Measurements from ENCODE around the gene FASTKD1. TPM values are rescaled to one million over a fixed set of nuclear protein-coding genes. Genes with fewer than 3 reads are reported as not detected.

The FASTKD1 gene
- polyA plus RNA-seq, 1 of the 3 experiments (the other 2 are of a cell fraction) = 8.7 TPM

- TF ChIP-seq GABPA (IDR thresholded peaks at IDR 0.05; ENCODE audit: low read depth) (no peak), SIN3A (IDR thresholded peaks at IDR 0.05; ENCODE audit: borderline replicate concordance, low read depth, low read length) (no peak), EP300 (IDR thresholded peaks at IDR 0.05; ENCODE audit: borderline replicate concordance in 1 of 2, low read depth in 1 of 2, low read length in 1 of 2) (no peak), USF1 (IDR thresholded peaks at IDR 0.05; ENCODE audit: borderline replicate concordance, low read depth) (no peak)
Measured at GRCh38 chr2:169495310-169495928, 78.2 kb downstream of the FASTKD1 start (continued).

- ChIA-PET CTCF (no interaction called here), POLR2A (no interaction called here)
- Histone ChIP-seq H3K9ac (no peak overlapping the region), H2AFZ (ENCODE audit: low read depth) (no peak overlapping the region), H4K20me1 (ENCODE audit: insufficient read depth) (no peaks in the 10 kb centered on the region), H3F3A (replicated peaks; ENCODE audit: insufficient read depth) (no peaks in the 10 kb centered on the region), H3K79me2 (ENCODE audit: insufficient read depth) (no peaks in the 10 kb centered on the region), H3K4me2 (no peak overlapping the region), H3K9me3 (no peaks in the 10 kb centered on the region), H3K27ac (ENCODE audit: low read depth in 2 of 2, low read length in 1 of 2) (no peak overlapping the region), H3K36me3 (replicated peaks in 1 of 2; ENCODE audit: control insufficient read depth in 1 of 2, insufficient read depth in 2 of 2, low read length in 1 of 2) (peaks cover 11 to 23% of the 10 kb centered on the region in 2 experiments), H3K9me2 (no peaks in the 10 kb centered on the region), H3K4me3 (ENCODE audit: low read depth in 2 of 2, low read length in 1 of 2) (no peak overlapping the region), H3K4me1 (ENCODE audit: control insufficient read depth in 1 of 2, insufficient read depth in 2 of 2, low read depth in 1 of 2, low read length in 1 of 2) (no peaks in the 10 kb centered on the region), H3K27me3 (ENCODE audit: insufficient read depth) (no peaks in the 10 kb centered on the region)
- TF ChIP-seq RFX5 (IDR thresholded peaks at IDR 0.05; ENCODE audit: low read length) (no peak), NFIC (IDR thresholded peaks at IDR 0.05; ENCODE audit: borderline replicate concordance) (no peak), EZH2phosphoT487 (IDR thresholded peaks at IDR 0.05; ENCODE audit: borderline replicate concordance, low read depth) (no peak), RCOR1 (IDR thresholded peaks at IDR 0.05; ENCODE audit: low read length) (no peak)
- DNase-seq = no peak
- 93% methylated on average over 2 of the region's 2 CpGs for WGBS (ENCODE audit: low lambda C conversion rate)
Measured at GRCh38 chr2:169493360-169493759, 80.3 kb downstream of the FASTKD1 start.

- Histone ChIP-seq H4K20me1 (ENCODE audit: insufficient read depth) (no peaks in the 10 kb centered on the region), H3K9me2 (no peaks in the 10 kb centered on the region), H3K27ac (ENCODE audit: low read depth in 2 of 2, low read length in 1 of 2) (no peak overlapping the region), H3K4me3 (ENCODE audit: low read depth in 2 of 2, low read length in 1 of 2) (no peak overlapping the region), H3K4me1 (ENCODE audit: control insufficient read depth in 1 of 2, insufficient read depth in 2 of 2, low read depth in 1 of 2, low read length in 1 of 2) (no peaks in the 10 kb centered on the region), H2AFZ (ENCODE audit: low read depth) (no peak overlapping the region), H3K36me3 (replicated peaks in 1 of 2; ENCODE audit: control insufficient read depth in 1 of 2, insufficient read depth in 2 of 2, low read length in 1 of 2) (peaks cover 22 to 35% of the 10 kb centered on the region in 2 experiments), H3K9me3 (no peaks in the 10 kb centered on the region), H3K4me2 (no peak overlapping the region), H3F3A (replicated peaks; ENCODE audit: insufficient read depth) (no peaks in the 10 kb centered on the region), H3K79me2 (ENCODE audit: insufficient read depth) (no peaks in the 10 kb centered on the region), H3K27me3 (ENCODE audit: insufficient read depth) (no peaks in the 10 kb centered on the region), H3K9ac (no peak overlapping the region)
- POLR2A ChIA-PET = no interaction called here
- CTCF ChIA-PET = interaction anchor here (1.0 to 3.9 kb wide), 2 partner anchors 9 to 12 kb away, joined by 3 to 15 read pairs; partner anchors contain the start of gene BBS5
- DNase-seq = no peak
- no peak for TF ChIP-seq EP300 (IDR thresholded peaks at IDR 0.05; ENCODE audit: borderline replicate concordance in 1 of 2, low read depth in 1 of 2, low read length in 1 of 2)
Measured at GRCh38 chr2:169491378-169491777, 82.3 kb downstream of the FASTKD1 start.

- Histone ChIP-seq H3K79me2 (ENCODE audit: insufficient read depth) (no peaks in the 10 kb centered on the region), H3K27me3 (ENCODE audit: insufficient read depth) (no peaks in the 10 kb centered on the region), H3K9me3 (no peaks in the 10 kb centered on the region), H2AFZ (ENCODE audit: low read depth) (no peak overlapping the region), H3K4me1 (ENCODE audit: control insufficient read depth in 1 of 2, insufficient read depth in 2 of 2, low read depth in 1 of 2, low read length in 1 of 2) (no peaks in the 10 kb centered on the region), H3K4me2 (no peak overlapping the region), H4K20me1 (ENCODE audit: insufficient read depth) (no peaks in the 10 kb centered on the region), H3F3A (replicated peaks; ENCODE audit: insufficient read depth) (no peaks in the 10 kb centered on the region), H3K9me2 (no peaks in the 10 kb centered on the region), H3K36me3 (replicated peaks in 1 of 2; ENCODE audit: control insufficient read depth in 1 of 2, insufficient read depth in 2 of 2, low read length in 1 of 2) (peaks cover 28 to 40% of the 10 kb centered on the region in 2 experiments), H3K4me3 (ENCODE audit: low read depth in 2 of 2, low read length in 1 of 2) (no peak overlapping the region), H3K9ac (no peak overlapping the region), H3K27ac (ENCODE audit: low read depth in 2 of 2, low read length in 1 of 2) (no peak overlapping the region)
- no peak for DNase-seq
- ChIA-PET CTCF (interaction anchor here (1.0 to 3.9 kb wide), 2 partner anchors 8 to 11 kb away, joined by 3 to 15 read pairs; partner anchors contain the start of gene BBS5), POLR2A (no interaction called here)
- no peak for TF ChIP-seq USF1 (IDR thresholded peaks at IDR 0.05; ENCODE audit: borderline replicate concordance, low read depth)
- no peak for TF ChIP-seq SMC3 (IDR thresholded peaks at IDR 0.05; ENCODE audit: low read depth, low read length)
- TF ChIP-seq RFX5 (IDR thresholded peaks at IDR 0.05; ENCODE audit: low read length) = no peak
- TF ChIP-seq NFIC (IDR thresholded peaks at IDR 0.05; ENCODE audit: borderline replicate concordance) = no peak
- no peak for TF ChIP-seq TCF12 (IDR thresholded peaks at IDR 0.05)
- TF ChIP-seq SIN3A (IDR thresholded peaks at IDR 0.05; ENCODE audit: borderline replicate concordance, low read depth, low read length) = no peak
- TF ChIP-seq MAX (IDR thresholded peaks at IDR 0.05; ENCODE audit: low read depth) = no peak
- no peak for TF ChIP-seq CHD2 (IDR thresholded peaks at IDR 0.05; ENCODE audit: low read length, partially characterized antibody)
- TF ChIP-seq ZBTB33 (IDR thresholded peaks at IDR 0.05; ENCODE audit: borderline replicate concordance, low read depth) = no peak
- TF ChIP-seq FOXJ3 (CRISPR knock-in tag; IDR thresholded peaks at IDR 0.05) = no peak
Measured at GRCh38 chr2:169490834-169491233, 82.8 kb downstream of the FASTKD1 start.

Data from SK-N-SH (cell line).